WERI-Rb-1 (cell line): Measurements from ENCODE around the gene ATP9A.

Experiments used
- DNase-seq: peaks from one replicate; pipeline ENCODE4 v3.0.0-alpha.2; 2020
- H3K27ac ChIP-seq: fragments of 250-450 bp; sonication (Bioruptor Pico); 2 replicates; pipeline ENCODE4 v1.5.1; 2020; ENCODE audit warnings: mild to moderate bottlenecking, moderate library complexity
- H3K27me3 ChIP-seq: fragments of 250-450 bp; sonication (Bioruptor Pico); 2 replicates; pipeline ENCODE4 v1.5.1; 2021; ENCODE audit warnings: mild to moderate bottlenecking, low read depth, moderate library complexity; ENCODE audit not compliant: insufficient read depth, severe bottlenecking
- H3K36me3 ChIP-seq: fragments of 250-450 bp; sonication (Bioruptor Pico); 2 replicates; pipeline ENCODE4 v1.5.1; 2020; ENCODE audit warnings: mild to moderate bottlenecking, moderate library complexity
- H3K4me3 ChIP-seq: 2 replicates; pipeline ENCODE4 v1.5.1; 2011; ENCODE audit warnings: low read depth, mild to moderate bottlenecking, control low read depth, low read length
- H3K9me3 ChIP-seq: fragments of 250-450 bp; sonication (Bioruptor Pico); 2 replicates; pipeline ENCODE4 v1.5.1; 2021; ENCODE audit warnings: mild to moderate bottlenecking, moderate library complexity; ENCODE audit not compliant: severe bottlenecking
- CTCF ChIP-seq: IDR thresholded peaks from 2 replicates; pipeline ENCODE4 v1.5.1; 2011; ENCODE audit warnings: low read depth, mild to moderate bottlenecking, control low read depth, inconsistent platforms, low read length

Gene ATP9A

GRCh38 chr20:51680067-51680749 lies 88.0 kb downstream of the ATP9A start:
- H3K27ac ChIP-seq: no peak overlapping the region
- DNase-seq: no peak
- no peaks in the 10 kb centered on the region for H3K9me3 ChIP-seq
- 0 out of 2 replicates have a peak, but pooled peaks cover 2% of the 10 kb centered on the region for H3K36me3 ChIP-seq
- TF ChIP-seq CTCF: no peak
- H3K27me3 ChIP-seq: no peaks in the 10 kb centered on the region
- no peak overlapping the region for H3K4me3 ChIP-seq

- Histone ChIP-seq H3K9me3 (no peaks in the 10 kb centered on the region), H3K27me3 (no peaks in the 10 kb centered on the region), H3K36me3 (0 out of 2 replicates have a peak, but pooled peaks cover 2% of the 10 kb centered on the region), H3K4me3 (no peak overlapping the region), H3K27ac (peak overlapping the region; percentile 89)
- no peak for TF ChIP-seq CTCF
- no peak for DNase-seq
Observed at GRCh38 chr20:51679254-51679921, 88.8 kb downstream of the ATP9A start.

DNA sequence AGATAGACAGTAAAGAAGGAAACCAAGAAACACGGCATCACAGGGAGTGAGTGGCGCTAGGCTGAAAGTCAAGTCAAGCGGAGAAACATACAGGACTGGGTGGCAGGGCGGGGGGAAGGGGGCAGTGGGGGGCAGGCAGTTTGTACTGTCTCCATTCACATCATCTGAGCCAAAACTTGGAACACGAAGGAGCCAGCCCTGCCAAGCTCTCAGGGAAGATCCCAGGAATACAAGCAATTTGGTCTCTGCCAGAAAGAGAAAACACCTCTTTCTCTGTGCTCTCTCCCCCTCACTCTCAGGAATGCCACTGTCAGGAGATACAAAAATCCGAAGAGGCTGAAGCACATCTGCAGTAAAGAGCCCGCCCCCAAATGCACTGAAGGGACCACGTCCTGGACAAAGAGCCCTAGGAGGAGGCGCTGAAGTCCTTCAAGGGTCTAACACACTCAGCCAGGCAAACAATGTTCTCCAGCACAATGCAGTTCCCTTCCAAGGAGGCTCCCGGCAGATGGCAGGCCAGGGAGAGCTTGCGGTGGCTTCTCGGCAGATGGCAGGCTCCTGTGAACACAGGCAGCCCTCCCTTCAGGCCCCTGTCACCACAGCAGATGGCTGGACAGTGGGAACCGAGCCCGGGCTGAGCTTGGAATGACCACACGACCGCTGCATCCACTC lies 90.0 kb downstream of the ATP9A start:
- H3K27ac ChIP-seq: peak overlapping the region; percentile 89
- no peaks in the 10 kb centered on the region for H3K9me3 ChIP-seq
- TF ChIP-seq CTCF: peak; percentile 66
- no peaks in the 10 kb centered on the region for H3K27me3 ChIP-seq
- peak; percentile 94 for DNase-seq
- H3K36me3 ChIP-seq: peaks cover 11% of the 10 kb centered on the region
- H3K4me3 ChIP-seq: no peak overlapping the region

GRCh38 chr20:51668947-51669346 lies 99.2 kb downstream of the ATP9A start:
- Histone ChIP-seq H3K36me3 (peaks cover 32% of the 10 kb centered on the region), H3K27ac (no peak overlapping the region), H3K9me3 (no peaks in the 10 kb centered on the region), H3K4me3 (no peak overlapping the region), H3K27me3 (no peaks in the 10 kb centered on the region)
- TF ChIP-seq CTCF: no peak
- DNase-seq: no peak

DNA sequence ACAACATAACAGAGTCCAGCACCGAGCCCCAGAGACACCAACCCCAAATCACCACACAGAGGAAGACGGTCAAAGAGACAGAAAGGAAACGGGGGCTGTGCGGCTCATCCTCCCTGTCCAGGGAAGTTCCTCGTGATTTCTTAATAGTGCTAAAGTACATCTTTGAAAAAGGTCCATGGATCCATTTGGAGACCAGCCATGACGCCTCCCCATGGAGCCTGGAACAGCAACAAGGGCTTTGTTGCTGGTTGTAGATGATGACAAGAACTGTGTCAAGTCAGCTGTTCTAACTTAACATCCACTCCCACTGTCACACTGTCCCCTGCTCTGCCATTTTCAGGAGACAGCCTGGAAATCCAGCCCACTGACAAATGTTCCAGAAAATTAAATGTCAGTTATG lies 99.7 kb downstream of the ATP9A start:
- DNase-seq: no peak
- no peaks in the 10 kb centered on the region for H3K27me3 ChIP-seq
- H3K9me3 ChIP-seq: no peaks in the 10 kb centered on the region
- H3K36me3 ChIP-seq: peaks cover 28% of the 10 kb centered on the region
- no peak for TF ChIP-seq CTCF
- no peak overlapping the region for H3K4me3 ChIP-seq
- H3K27ac ChIP-seq: no peak overlapping the region
